ENCODE data around the gene USP34.
"Not testable (repeated sequence)": the region's sequence is repeated elsewhere in the genome, so short reads cannot be mapped to it uniquely, and the experiment has no call there.

The USP34 gene

GRCh38 chr2:61178603-61179545 lies 292.0 kb downstream of the USP34 start:
- peak; percentile 15 for DNase-seq

GRCh38 chr2:61177727-61178549 lies 292.9 kb downstream of the USP34 start:
- DNase-seq, result peak; percentile 57

- peak; percentile 98 for DNase-seq
These were observed 293.8 kb downstream of the USP34 start for GRCh38 chr2:61176755-61177726.

- no peak for DNase-seq
These were observed 295.9 kb downstream of the USP34 start for GRCh38 chr2:61175036-61175435.

GRCh38 chr2:61173116-61173515 lies 297.8 kb downstream of the USP34 start:
- DNase-seq, result no peak

- no peak for DNase-seq
These were observed 298.2 kb downstream of the USP34 start for GRCh38 chr2:61172671-61173070.

- no peak for DNase-seq
These were observed 303.3 kb downstream of the USP34 start for GRCh38 chr2:61167579-61167978.

- DNase-seq, result no peak
These were observed 304.9 kb downstream of the USP34 start for GRCh38 chr2:61165946-61166345.

- not testable (repeated sequence) for DNase-seq
These were observed 305.8 kb downstream of the USP34 start for GRCh38 chr2:61165082-61165481.

GRCh38 chr2:61162721-61163120 lies 308.2 kb downstream of the USP34 start:
- no peak for DNase-seq

- no peak for DNase-seq
These were observed 309.0 kb downstream of the USP34 start, which contains the start of gene C2orf74 for GRCh38 chr2:61161888-61162287. TSS of gene C2orf74 (plus strand) at chr2:61162188. CDS start at chr2:61162515, 327 bp downstream.

- DNase-seq, result no peak
These were observed 312.4 kb downstream of the USP34 start for GRCh38 chr2:61158356-61158955.

- DNase-seq, result no peak
These were observed 313.4 kb downstream of the USP34 start for GRCh38 chr2:61157371-61158003.

- no peak for DNase-seq
These were observed 319.5 kb downstream of the USP34 start for GRCh38 chr2:61151436-61151835.

- DNase-seq, result no peak
These were observed 321.8 kb downstream of the USP34 start for GRCh38 chr2:61149074-61149473.

- not testable (repeated sequence) for DNase-seq
These were observed 322.8 kb downstream of the USP34 start for GRCh38 chr2:61148091-61148490.

GRCh38 chr2:61145990-61146389 lies 324.9 kb downstream of the USP34 start:
- DNase-seq, result no peak

- DNase-seq, result peak; percentile 95
These were observed 326.1 kb downstream of the USP34 start for GRCh38 chr2:61144697-61145268.

- DNase-seq, result no peak
These were observed 329.7 kb downstream of the USP34 start for GRCh38 chr2:61141151-61141550.

GRCh38 chr2:61138859-61139258 lies 332.0 kb downstream of the USP34 start:
- no peak for DNase-seq
